B cell (primary cell): ENCODE measurements around the gene ADAMTS19.

Experiments
- CTCF ChIP-seq: fragments of 200-600 bp; IDR thresholded peaks from one replicate; pipeline ENCODE4 v1.8.0; 2022; ENCODE audit warnings: antibody characterized with exemption, mild to moderate bottlenecking
- EZH2 ChIP-seq: IDR thresholded peaks from 2 replicates; pipeline ENCODE4 v1.6.1; 2012; ENCODE audit warnings: borderline replicate concordance, low read depth, mild to moderate bottlenecking, moderate library complexity, low read length; ENCODE audit not compliant: insufficient read depth, poor library complexity, severe bottlenecking

- no peak for TF ChIP-seq CTCF
- TF ChIP-seq EZH2, result no peak
Measured at GRCh38 chr5:129609710-129610109, 149.6 kb downstream of the ADAMTS19 start.
